Measurements from ENCODE around the gene TGFA. TPM values are rescaled to one million over a fixed set of nuclear protein-coding genes. Genes with fewer than 3 reads are reported as not detected.

The TGFA gene
- total and polyA plus RNA-seq, 10 of the 15 experiments (the other 5 are each of a cell fraction or from before 2014, with no cell fraction given) = 0.03 to 0.23 TPM; not detected in 8

GRCh38 chr2:70456585-70457495 is 96.8 kb downstream of the TGFA start:
- TF ChIP-seq, protein P1, sequence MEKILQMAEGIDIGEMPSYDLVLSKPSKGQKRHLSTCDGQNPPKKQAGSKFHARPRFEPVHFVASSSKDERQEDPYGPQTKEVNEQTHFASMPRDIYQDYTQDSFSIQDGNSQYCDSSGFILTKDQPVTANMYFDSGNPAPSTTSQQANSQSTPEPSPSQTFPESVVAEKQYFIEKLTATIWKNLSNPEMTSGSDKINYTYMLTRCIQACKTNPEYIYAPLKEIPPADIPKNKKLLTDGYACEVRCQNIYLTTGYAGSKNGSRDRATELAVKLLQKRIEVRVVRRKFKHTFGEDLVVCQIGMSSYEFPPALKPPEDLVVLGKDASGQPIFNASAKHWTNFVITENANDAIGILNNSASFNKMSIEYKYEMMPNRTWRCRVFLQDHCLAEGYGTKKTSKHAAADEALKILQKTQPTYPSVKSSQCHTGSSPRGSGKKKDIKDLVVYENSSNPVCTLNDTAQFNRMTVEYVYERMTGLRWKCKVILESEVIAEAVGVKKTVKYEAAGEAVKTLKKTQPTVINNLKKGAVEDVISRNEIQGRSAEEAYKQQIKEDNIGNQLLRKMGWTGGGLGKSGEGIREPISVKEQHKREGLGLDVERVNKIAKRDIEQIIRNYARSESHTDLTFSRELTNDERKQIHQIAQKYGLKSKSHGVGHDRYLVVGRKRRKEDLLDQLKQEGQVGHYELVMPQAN (conservative IDR thresholded peaks at IDR 0.05) = no peak
- no peak for TF ChIP-seq TCF3 (IDR thresholded peaks at IDR 0.05; ENCODE audit: borderline replicate concordance, insufficient read depth, low read depth, low read length)
- no peak for TF ChIP-seq SMARCA5 (IDR thresholded peaks at IDR 0.05)
- TF ChIP-seq WRNIP1 (IDR thresholded peaks at IDR 0.05; ENCODE audit: borderline replicate concordance, low read depth, low read length) = no peak
- no peak for TF ChIP-seq CHD4 (IDR thresholded peaks at IDR 0.05)
- no peak for TF ChIP-seq CREB1 (IDR thresholded peaks at IDR 0.05; ENCODE audit: low read depth)
- no peak for TF ChIP-seq CBX3 (IDR thresholded peaks at IDR 0.05; ENCODE audit: borderline replicate concordance, low read depth)
- no peak for TF ChIP-seq RFX5 (IDR thresholded peaks at IDR 0.05; ENCODE audit: low read depth, low read length)
- TF ChIP-seq, protein P2, sequence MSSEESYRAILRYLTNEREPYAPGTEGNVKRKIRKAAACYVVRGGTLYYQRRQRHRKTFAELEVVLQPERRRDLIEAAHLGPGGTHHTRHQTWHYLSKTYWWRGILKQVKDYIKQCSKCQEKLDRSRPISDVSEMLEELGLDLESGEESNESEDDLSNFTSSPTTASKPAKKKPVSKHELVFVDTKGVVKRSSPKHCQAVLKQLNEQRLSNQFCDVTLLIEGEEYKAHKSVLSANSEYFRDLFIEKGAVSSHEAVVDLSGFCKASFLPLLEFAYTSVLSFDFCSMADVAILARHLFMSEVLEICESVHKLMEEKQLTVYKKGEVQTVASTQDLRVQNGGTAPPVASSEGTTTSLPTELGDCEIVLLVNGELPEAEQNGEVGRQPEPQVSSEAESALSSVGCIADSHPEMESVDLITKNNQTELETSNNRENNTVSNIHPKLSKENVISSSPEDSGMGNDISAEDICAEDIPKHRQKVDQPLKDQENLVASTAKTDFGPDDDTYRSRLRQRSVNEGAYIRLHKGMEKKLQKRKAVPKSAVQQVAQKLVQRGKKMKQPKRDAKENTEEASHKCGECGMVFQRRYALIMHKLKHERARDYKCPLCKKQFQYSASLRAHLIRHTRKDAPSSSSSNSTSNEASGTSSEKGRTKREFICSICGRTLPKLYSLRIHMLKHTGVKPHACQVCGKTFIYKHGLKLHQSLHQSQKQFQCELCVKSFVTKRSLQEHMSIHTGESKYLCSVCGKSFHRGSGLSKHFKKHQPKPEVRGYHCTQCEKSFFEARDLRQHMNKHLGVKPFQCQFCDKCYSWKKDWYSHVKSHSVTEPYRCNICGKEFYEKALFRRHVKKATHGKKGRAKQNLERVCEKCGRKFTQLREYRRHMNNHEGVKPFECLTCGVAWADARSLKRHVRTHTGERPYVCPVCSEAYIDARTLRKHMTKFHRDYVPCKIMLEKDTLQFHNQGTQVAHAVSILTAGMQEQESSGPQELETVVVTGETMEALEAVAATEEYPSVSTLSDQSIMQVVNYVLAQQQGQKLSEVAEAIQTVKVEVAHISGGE (CRISPR knock-in tag; IDR thresholded peaks at IDR 0.05) = no peak
- Histone ChIP-seq H3K4me1 (ENCODE audit: control insufficient read depth, insufficient read depth, low read length) (no peaks in the 10 kb centered on the region), H3K4me3 (no peak overlapping the region), H3K9me3 (replicated peaks; ENCODE audit: control insufficient read depth, insufficient read depth, low read length) (no peaks in the 10 kb centered on the region), H3K27ac (ENCODE audit: control insufficient read depth, insufficient read depth) (no peak overlapping the region), H3K4me2 (ENCODE audit: control insufficient read depth, insufficient read depth) (no peak overlapping the region), H4K20me1 (ENCODE audit: control insufficient read depth, insufficient read depth) (no peaks in the 10 kb centered on the region; the same call in 1 of the 2 replicates), H2AFZ (ENCODE audit: control insufficient read depth, low read depth, low read length) (no peak overlapping the region), H3K9ac (ENCODE audit: control insufficient read depth, insufficient read depth, low read length) (no peak overlapping the region), H3K79me2 (ENCODE audit: control insufficient read depth, insufficient read depth, low read length) (no peaks in the 10 kb centered on the region), H3K36me3 (ENCODE audit: control insufficient read depth in 2 of 2, insufficient read depth in 2 of 2, low read length in 1 of 2) (no peaks in the 10 kb centered on the region), H3K27me3 (replicated peaks in 1 of 2; ENCODE audit: control insufficient read depth in 2 of 2, insufficient read depth in 2 of 2, low read length in 1 of 2) (peaks cover 2 to 7% of the 10 kb centered on the region in 2 experiments)
- ChIA-PET CTCF (no interaction called here), SMC1A (ENCODE audit: uncharacterized antibody, unreplicated experiment) (no interaction called here), RAD21 (ENCODE audit: unreplicated experiment) (no interaction called here), POLR2A (interaction anchor here (0.6 kb wide), 1 partner anchor 10 kb away, joined by 3 read pairs; no protein-coding TSS in a partner anchor)
- intact Hi-C loops (cut with micrococcal nuclease; ENCODE audit: unreplicated experiment) = no loop called here
- ATAC-seq = no peak
- BruUV-seq (replicated peaks) = no TSS peak
- FAIRE-seq = no peak
- 24% methylated on average over 10 of the region's 10 CpGs for WGBS (ENCODE audit: insufficient coverage, insufficient replicate concordance, low lambda C conversion rate, missing lambda C conversion rate)
- no peak for DNase-seq (ENCODE audit: low read depth, low spot score)
- in situ Hi-C loops (cut with MboI) = no loop called here
